ENCODE data around the gene MEIS2. TPM values are rescaled to one million over a fixed set of nuclear protein-coding genes. Genes with fewer than 3 reads are reported as not detected.
A peak's percentile ranks its signal among the peaks of the same experiment; 100 is the strongest.

The MEIS2 gene
- polyA plus RNA-seq, 1 donor from 2014 or later, result 825 TPM

GRCh38 chr15:37028625-37029296, 71.6 kb downstream of the MEIS2 start:
- no peak overlapping the region for H3K27ac ChIP-seq (ENCODE audit: low read length)
- no peak overlapping the region for H2AFZ ChIP-seq (ENCODE audit: low read depth, low read length)
- H3K4me2 ChIP-seq (ENCODE audit: low read length), result no peak overlapping the region
- H3K9ac ChIP-seq (ENCODE audit: low read length), result no peak overlapping the region
- H3F3A ChIP-seq (ENCODE audit: insufficient read depth, low read length, poor library complexity, severe bottlenecking), result no peaks in the 10 kb centered on the region
- no peaks in the 10 kb centered on the region for H3K9me2 ChIP-seq (ENCODE audit: insufficient read depth, low read length)
- TF ChIP-seq POLR2AphosphoS5 (IDR thresholded peaks at IDR 0.05) (peak; percentile 14), REST (IDR thresholded peaks at IDR 0.05; ENCODE audit: borderline replicate concordance) (no peak)
- H4K20me1 ChIP-seq (ENCODE audit: insufficient read depth), result peaks cover 98% of the 10 kb centered on the region
- H3K4me3 ChIP-seq (ENCODE audit: low read length), result no peak overlapping the region
- no peaks in the 10 kb centered on the region for H3K27me3 ChIP-seq (ENCODE audit: insufficient read depth, low read depth, low read length)
- no peaks in the 10 kb centered on the region for H3K36me3 ChIP-seq (ENCODE audit: insufficient read depth, low read length)
- H3K79me2 ChIP-seq (replicated peaks; ENCODE audit: insufficient read depth, low read length), result peaks cover 87% of the 10 kb centered on the region
- no peaks in the 10 kb centered on the region for H3K9me3 ChIP-seq (ENCODE audit: low read length)

- Histone ChIP-seq H3K9me3 (ENCODE audit: low read length) (no peaks in the 10 kb centered on the region), H3F3A (ENCODE audit: insufficient read depth, low read length, poor library complexity, severe bottlenecking) (no peaks in the 10 kb centered on the region), H4K20me1 (ENCODE audit: insufficient read depth) (peaks cover 87% of the 10 kb centered on the region), H3K4me2 (ENCODE audit: low read length) (no peak overlapping the region), H3K79me2 (replicated peaks; ENCODE audit: insufficient read depth, low read length) (peaks cover 98% of the 10 kb centered on the region), H3K9ac (ENCODE audit: low read length) (no peak overlapping the region), H2AFZ (ENCODE audit: low read depth, low read length) (no peak overlapping the region), H3K4me3 (ENCODE audit: low read length) (no peak overlapping the region), H3K9me2 (ENCODE audit: insufficient read depth, low read length) (no peaks in the 10 kb centered on the region), H3K27me3 (ENCODE audit: insufficient read depth, low read depth, low read length) (no peaks in the 10 kb centered on the region), H3K36me3 (ENCODE audit: insufficient read depth, low read length) (peaks cover 16% of the 10 kb centered on the region), H3K27ac (ENCODE audit: low read length) (no peak overlapping the region)
- TF ChIP-seq EZH2 (IDR thresholded peaks at IDR 0.05; ENCODE audit: borderline replicate concordance, insufficient read depth, low read length, poor library complexity, severe bottlenecking) (no peak), RAD21 (conservative IDR thresholded peaks at IDR 0.05) (no peak), MXI1 (conservative IDR thresholded peaks at IDR 0.05; ENCODE audit: poor library complexity, severe bottlenecking) (no peak), EP300 (conservative IDR thresholded peaks at IDR 0.05; ENCODE audit: poor library complexity, severe bottlenecking) (no peak)
Observed at GRCh38 chr15:37020852-37021251, 79.5 kb downstream of the MEIS2 start.

GRCh38 chr15:37019479-37020433, 80.6 kb downstream of the MEIS2 start:
- H3K27me3 ChIP-seq (ENCODE audit: insufficient read depth, low read depth, low read length), result no peaks in the 10 kb centered on the region
- H3K4me2 ChIP-seq (ENCODE audit: low read length), result no peak overlapping the region
- H4K20me1 ChIP-seq (ENCODE audit: insufficient read depth), result peaks cover 87% of the 10 kb centered on the region
- H3K9ac ChIP-seq (ENCODE audit: low read length), result no peak overlapping the region
- H3K4me3 ChIP-seq (ENCODE audit: low read length), result no peak overlapping the region
- no peak overlapping the region for H2AFZ ChIP-seq (ENCODE audit: low read depth, low read length)
- TF ChIP-seq REST (IDR thresholded peaks at IDR 0.05; ENCODE audit: borderline replicate concordance), result no peak
- TF ChIP-seq RAD21 (conservative IDR thresholded peaks at IDR 0.05), result no peak
- TF ChIP-seq TAF1 (IDR thresholded peaks at IDR 0.05; ENCODE audit: low read depth), result no peak
- TF ChIP-seq MXI1 (conservative IDR thresholded peaks at IDR 0.05; ENCODE audit: poor library complexity, severe bottlenecking), result no peak
- TF ChIP-seq SMC3 (conservative IDR thresholded peaks at IDR 0.05; ENCODE audit: poor library complexity), result no peak
- TF ChIP-seq POLR2AphosphoS5 (IDR thresholded peaks at IDR 0.05), result no peak
- no peak for TF ChIP-seq CTCF (IDR thresholded peaks at IDR 0.05; ENCODE audit: poor library complexity, severe bottlenecking)
- TF ChIP-seq EZH2 (IDR thresholded peaks at IDR 0.05; ENCODE audit: borderline replicate concordance, insufficient read depth, low read length, poor library complexity, severe bottlenecking), result no peak
- TF ChIP-seq EP300 (conservative IDR thresholded peaks at IDR 0.05; ENCODE audit: poor library complexity, severe bottlenecking), result no peak
- H3K9me3 ChIP-seq (ENCODE audit: low read length), result no peaks in the 10 kb centered on the region
- peaks cover 16% of the 10 kb centered on the region for H3K36me3 ChIP-seq (ENCODE audit: insufficient read depth, low read length)
- H3K79me2 ChIP-seq (replicated peaks; ENCODE audit: insufficient read depth, low read length), result peaks cover 98% of the 10 kb centered on the region
- no peak overlapping the region for H3K27ac ChIP-seq (ENCODE audit: low read length)
- no peaks in the 10 kb centered on the region for H3F3A ChIP-seq (ENCODE audit: insufficient read depth, low read length, poor library complexity, severe bottlenecking)
- no peaks in the 10 kb centered on the region for H3K9me2 ChIP-seq (ENCODE audit: insufficient read depth, low read length)
